Ishikawa (cell line): Measurements from ENCODE around the gene PPP1R12B.
A peak's percentile ranks its signal among the peaks of the same experiment; 100 is the strongest.

Experiments
- CEBPB ChIP-seq: IDR thresholded peaks from 2 replicates; pipeline ENCODE4 v1.6.1; 2012
- CREB1 ChIP-seq: IDR thresholded peaks from 2 replicates; pipeline ENCODE4 v1.6.1; 2012; ENCODE audit warnings: low read depth
- EGR1 ChIP-seq: IDR thresholded peaks from 2 replicates; pipeline ENCODE4 v1.6.1; 2012
- EP300 ChIP-seq: IDR thresholded peaks from 2 replicates; pipeline ENCODE4 v1.6.1; 2012; ENCODE audit warnings: borderline replicate concordance
- FOXM1 ChIP-seq: IDR thresholded peaks from 2 replicates; pipeline ENCODE4 v1.6.1; 2012; ENCODE audit warnings: low read depth, borderline replicate concordance
- MAX ChIP-seq: IDR thresholded peaks from 2 replicates; pipeline ENCODE4 v1.6.1; 2012
- NFIC ChIP-seq: IDR thresholded peaks from 2 replicates; pipeline ENCODE4 v1.6.1; 2012
- RAD21 ChIP-seq: IDR thresholded peaks from 2 replicates; pipeline ENCODE4 v1.6.1; 2012; ENCODE audit warnings: low read depth
- REST ChIP-seq: IDR thresholded peaks from 2 replicates; pipeline ENCODE4 v1.6.1; 2012; ENCODE audit warnings: low read depth, mild to moderate bottlenecking
- TAF1 ChIP-seq: IDR thresholded peaks from 2 replicates; pipeline ENCODE4 v1.6.1; 2012; ENCODE audit warnings: low read depth, mild to moderate bottlenecking
- TCF12 ChIP-seq: IDR thresholded peaks from 2 replicates; pipeline ENCODE4 v1.6.1; 2012; ENCODE audit warnings: low read depth
- TEAD4 ChIP-seq: IDR thresholded peaks from 2 replicates; pipeline ENCODE4 v1.6.1; 2012
- YY1 ChIP-seq: IDR thresholded peaks from 2 replicates; pipeline ENCODE4 v1.6.1; 2012; ENCODE audit warnings: low read depth
- ZBTB7A ChIP-seq: IDR thresholded peaks from 2 replicates; pipeline ENCODE4 v1.6.1; 2012; ENCODE audit warnings: low read depth
- TF ChIP-seq, protein P1 (sequence below): IDR thresholded peaks from 2 replicates; pipeline ENCODE4 v1.6.1; 2012

The PPP1R12B gene

GRCh38 chr1:202405928-202406327 lies 57.4 kb downstream of the PPP1R12B start:
- TF ChIP-seq, protein P1, sequence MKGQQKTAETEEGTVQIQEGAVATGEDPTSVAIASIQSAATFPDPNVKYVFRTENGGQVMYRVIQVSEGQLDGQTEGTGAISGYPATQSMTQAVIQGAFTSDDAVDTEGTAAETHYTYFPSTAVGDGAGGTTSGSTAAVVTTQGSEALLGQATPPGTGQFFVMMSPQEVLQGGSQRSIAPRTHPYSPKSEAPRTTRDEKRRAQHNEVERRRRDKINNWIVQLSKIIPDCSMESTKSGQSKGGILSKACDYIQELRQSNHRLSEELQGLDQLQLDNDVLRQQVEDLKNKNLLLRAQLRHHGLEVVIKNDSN = no peak
- TF ChIP-seq TCF12 (no peak), RAD21 (no peak), CEBPB (no peak), MAX (no peak), ZBTB7A (no peak), CREB1 (no peak), FOXM1 (no peak), EP300 (no peak), TEAD4 (no peak), EGR1 (no peak), NFIC (no peak), TAF1 (no peak), REST (no peak), YY1 (no peak)

GRCh38 chr1:202411422-202411821 lies 62.9 kb downstream of the PPP1R12B start:
- TF ChIP-seq MAX (no peak), TAF1 (no peak), TCF12 (no peak), EGR1 (no peak), YY1 (no peak), RAD21 (no peak), FOXM1 (no peak), NFIC (no peak), REST (no peak)
- TF ChIP-seq, protein P1 = no peak

- TF ChIP-seq ZBTB7A = no peak
- no peak for TF ChIP-seq CEBPB
- no peak for TF ChIP-seq MAX
- no peak for TF ChIP-seq TAF1
- TF ChIP-seq NFIC = no peak
- no peak for TF ChIP-seq REST
- no peak for TF ChIP-seq EGR1
- no peak for TF ChIP-seq TCF12
- TF ChIP-seq FOXM1 = no peak
- no peak for TF ChIP-seq CREB1
- TF ChIP-seq, protein P1 = no peak
- no peak for TF ChIP-seq YY1
- no peak for TF ChIP-seq RAD21
- TF ChIP-seq TEAD4 = no peak
- no peak for TF ChIP-seq EP300
These were observed 68.1 kb downstream of the PPP1R12B start for GRCh38 chr1:202416641-202417040.

GRCh38 chr1:202417141-202417540 lies 68.6 kb downstream of the PPP1R12B start:
- peak; percentile 24; the same call in 1 of the 2 replicates for TF ChIP-seq TEAD4
